Measurements from ENCODE around the gene RPS19. TPM values are rescaled to one million over a fixed set of nuclear protein-coding genes. Genes with fewer than 3 reads are reported as not detected.

RPS19 gene
- total RNA-seq, 1 experiment from 2014 or later = 2,593 TPM

DNA sequence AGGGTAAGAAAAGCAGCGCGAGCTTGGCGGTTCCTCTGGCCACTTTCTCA is 15.2 kb upstream of the RPS19 start, which contains the start of gene DMRTC2:
Gene DMRTC2 (plus strand): TSS at position 42 of the 50 bp plus-strand sequence. CDS start 2,387 bp downstream, outside the sequence.
- H3K4me3 ChIP-seq = no peak within 1 kb of the TSS
- no TSS peak for BruUV-seq (replicated peaks)
- no peaks in the 10 kb centered on the region for H4K20me1 ChIP-seq (ENCODE audit: insufficient read depth)
- H3K79me2 ChIP-seq (ENCODE audit: low read depth) = no peaks in the 10 kb centered on the region
- no peak for TF ChIP-seq EZH2 (IDR thresholded peaks at IDR 0.05; ENCODE audit: low read depth)
- TF ChIP-seq, protein P1, sequence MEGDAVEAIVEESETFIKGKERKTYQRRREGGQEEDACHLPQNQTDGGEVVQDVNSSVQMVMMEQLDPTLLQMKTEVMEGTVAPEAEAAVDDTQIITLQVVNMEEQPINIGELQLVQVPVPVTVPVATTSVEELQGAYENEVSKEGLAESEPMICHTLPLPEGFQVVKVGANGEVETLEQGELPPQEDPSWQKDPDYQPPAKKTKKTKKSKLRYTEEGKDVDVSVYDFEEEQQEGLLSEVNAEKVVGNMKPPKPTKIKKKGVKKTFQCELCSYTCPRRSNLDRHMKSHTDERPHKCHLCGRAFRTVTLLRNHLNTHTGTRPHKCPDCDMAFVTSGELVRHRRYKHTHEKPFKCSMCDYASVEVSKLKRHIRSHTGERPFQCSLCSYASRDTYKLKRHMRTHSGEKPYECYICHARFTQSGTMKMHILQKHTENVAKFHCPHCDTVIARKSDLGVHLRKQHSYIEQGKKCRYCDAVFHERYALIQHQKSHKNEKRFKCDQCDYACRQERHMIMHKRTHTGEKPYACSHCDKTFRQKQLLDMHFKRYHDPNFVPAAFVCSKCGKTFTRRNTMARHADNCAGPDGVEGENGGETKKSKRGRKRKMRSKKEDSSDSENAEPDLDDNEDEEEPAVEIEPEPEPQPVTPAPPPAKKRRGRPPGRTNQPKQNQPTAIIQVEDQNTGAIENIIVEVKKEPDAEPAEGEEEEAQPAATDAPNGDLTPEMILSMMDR (conservative IDR thresholded peaks at IDR 0.05) = no peak
- ChIA-PET POLR2A (ENCODE audit: unreplicated experiment) (no interaction called here), CTCF (interaction anchor here (0.6 kb wide), 1 partner anchor 246 kb away, joined by 7 read pairs; no protein-coding TSS in a partner anchor)
- H3K27ac ChIP-seq = no peak within 1 kb of the TSS
- no peak for DNase-seq
- H3K4me2 ChIP-seq = no peak within 1 kb of the TSS
- H3K27me3 ChIP-seq (ENCODE audit: insufficient read depth, low read depth) = peaks cover 14% of the 10 kb centered on the region
- no peaks in the 10 kb centered on the region for H3F3A ChIP-seq (ENCODE audit: insufficient read depth, low read depth)
- intact Hi-C loops (cut with micrococcal nuclease; ENCODE audit: unreplicated experiment) = no loop called here
- H2AFZ ChIP-seq = no peak within 1 kb of the TSS
- H3K9me3 ChIP-seq (ENCODE audit: insufficient read depth, low read depth) = no peaks in the 10 kb centered on the region
- H3K36me3 ChIP-seq (ENCODE audit: low read depth) = no peaks in the 10 kb centered on the region
- no peaks in the 10 kb centered on the region for H3K4me1 ChIP-seq (replicated peaks; ENCODE audit: insufficient read depth)
- no peaks in the 10 kb centered on the region for H3K9me2 ChIP-seq (ENCODE audit: insufficient read depth)

DNA sequence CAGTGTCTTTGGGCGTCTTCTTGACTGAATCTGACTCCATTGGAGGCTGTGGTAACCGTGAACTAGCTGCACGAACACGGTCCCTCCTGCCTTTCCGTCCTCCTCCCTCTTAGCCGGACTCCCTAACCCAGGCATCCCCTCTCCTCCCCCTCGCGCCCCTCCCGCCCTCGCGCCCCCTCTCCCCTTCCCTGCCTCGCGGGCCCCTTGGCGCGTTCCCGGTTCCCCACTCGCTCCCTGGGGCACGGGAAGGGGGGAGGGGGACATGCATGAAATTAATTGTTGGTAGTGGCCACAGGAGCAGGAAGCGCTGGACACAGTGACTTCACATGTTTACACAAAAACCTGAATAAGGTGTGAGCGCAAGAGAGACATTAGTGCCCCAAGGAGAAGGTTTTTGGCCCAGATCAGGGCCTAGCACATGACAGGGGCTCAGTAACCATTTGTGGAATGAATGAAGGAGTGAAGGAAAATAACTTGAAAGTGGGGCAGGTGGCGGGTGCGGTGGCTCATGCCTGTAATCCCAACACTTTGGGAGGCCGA is 14.9 kb upstream of the RPS19 start:
- intact Hi-C loops (cut with micrococcal nuclease; ENCODE audit: unreplicated experiment) = no loop called here
- TF ChIP-seq, protein P1 (conservative IDR thresholded peaks at IDR 0.05) = no peak
- TF ChIP-seq EZH2 (IDR thresholded peaks at IDR 0.05; ENCODE audit: low read depth) = no peak
- H3K27me3 ChIP-seq (ENCODE audit: insufficient read depth, low read depth) = peaks cover 15% of the 10 kb centered on the region

DNA sequence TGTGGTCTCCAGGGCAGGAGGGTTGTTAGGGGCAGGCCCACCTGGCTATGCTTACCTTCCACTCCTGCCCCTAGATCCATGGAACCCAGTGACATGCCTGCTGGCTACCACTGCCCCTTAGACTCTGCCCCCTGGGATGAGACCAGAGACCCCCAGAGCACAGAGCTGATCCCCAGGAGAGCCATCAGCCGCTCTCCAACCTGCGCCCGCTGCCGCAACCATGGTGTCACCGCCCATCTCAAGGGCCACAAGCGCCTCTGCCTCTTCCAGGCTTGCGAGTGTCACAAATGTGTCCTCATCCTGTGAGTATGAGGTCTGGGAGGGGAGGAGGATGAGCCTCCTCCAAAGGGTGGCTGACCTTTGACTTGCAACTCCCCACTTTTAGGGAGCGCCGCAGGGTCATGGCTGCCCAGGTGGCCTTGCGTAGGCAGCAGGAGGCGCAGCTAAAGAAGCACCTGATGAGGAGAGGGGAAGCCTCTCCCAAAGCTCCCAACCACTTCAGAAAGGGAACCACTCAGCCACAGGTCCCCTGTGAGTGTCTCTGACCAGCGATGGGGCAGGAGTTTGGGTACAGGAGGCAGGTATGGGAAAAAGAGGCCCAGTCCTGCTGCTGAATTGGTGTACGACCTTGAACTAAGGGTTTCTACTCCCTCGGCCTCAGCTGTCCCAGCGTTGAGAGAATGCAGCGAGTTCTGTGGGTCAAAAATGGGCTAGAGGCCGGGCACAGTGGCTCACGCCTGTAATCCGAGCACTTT is 12.5 kb upstream of the RPS19 start:
- Histone ChIP-seq H3K4me3 (no peak overlapping the region), H3K9me3 (ENCODE audit: insufficient read depth, low read depth) (no peaks in the 10 kb centered on the region), H3K36me3 (ENCODE audit: low read depth) (no peaks in the 10 kb centered on the region), H3K4me1 (replicated peaks; ENCODE audit: insufficient read depth) (no peaks in the 10 kb centered on the region), H3K27ac (no peak overlapping the region), H3K4me2 (no peak overlapping the region), H3K27me3 (ENCODE audit: insufficient read depth, low read depth) (peaks cover 35% of the 10 kb centered on the region), H3F3A (ENCODE audit: insufficient read depth, low read depth) (no peaks in the 10 kb centered on the region), H3K79me2 (ENCODE audit: low read depth) (no peaks in the 10 kb centered on the region), H4K20me1 (ENCODE audit: insufficient read depth) (no peaks in the 10 kb centered on the region), H2AFZ (no peak overlapping the region), H3K9me2 (ENCODE audit: insufficient read depth) (no peaks in the 10 kb centered on the region)
- BruUV-seq (replicated peaks) = no TSS peak
- no peak for DNase-seq
- no peak for TF ChIP-seq EZH2 (IDR thresholded peaks at IDR 0.05; ENCODE audit: low read depth)
- TF ChIP-seq, protein P1 (conservative IDR thresholded peaks at IDR 0.05) = no peak
- CTCF ChIA-PET = no interaction called here
- intact Hi-C loops (cut with micrococcal nuclease; ENCODE audit: unreplicated experiment) = no loop called here
- POLR2A ChIA-PET (ENCODE audit: unreplicated experiment) = no interaction called here

More for the DNA sequence above, 14.9 kb upstream of the RPS19 start:
- no TSS peak for BruUV-seq (replicated peaks)
- CTCF ChIA-PET = interaction anchor here (0.6 kb wide), 1 partner anchor 246 kb away, joined by 7 read pairs; no protein-coding TSS in a partner anchor
- Histone ChIP-seq H2AFZ (no peak overlapping the region), H3K4me3 (no peak overlapping the region), H3K4me2 (no peak overlapping the region), H3K27ac (no peak overlapping the region), H3K36me3 (ENCODE audit: low read depth) (no peaks in the 10 kb centered on the region), H3K4me1 (replicated peaks; ENCODE audit: insufficient read depth) (no peaks in the 10 kb centered on the region), H3K9me3 (ENCODE audit: insufficient read depth, low read depth) (no peaks in the 10 kb centered on the region), H3K79me2 (ENCODE audit: low read depth) (no peaks in the 10 kb centered on the region), H4K20me1 (ENCODE audit: insufficient read depth) (no peaks in the 10 kb centered on the region), H3K9me2 (ENCODE audit: insufficient read depth) (no peaks in the 10 kb centered on the region), H3F3A (ENCODE audit: insufficient read depth, low read depth) (no peaks in the 10 kb centered on the region)
- POLR2A ChIA-PET (ENCODE audit: unreplicated experiment) = no interaction called here
- no peak for DNase-seq

Data from PC-9 (cell line).